Measurements from ENCODE around the gene SLX4. TPM values are rescaled to one million over a fixed set of nuclear protein-coding genes. Genes with fewer than 3 reads are reported as not detected.

Gene SLX4
- total RNA-seq, 8 experiments from 2014 or later = 3.3 to 8.4 (median 5.6) TPM

GRCh38 chr16:3541527-3542155, 69.8 kb downstream of the SLX4 start:
- no peak for ATAC-seq (replicated peaks in 6 of 8)
- WGBS, 10 experiments = 35 to 81% (median 70%) methylated on average over 2 to 6 of the region's 13 CpGs; no CpG with 5 or more reads in 5 of the 10 experiments
- H3K4me1 ChIP-seq (replicated peaks in 1 of 2) = no peaks in the 10 kb centered on the region
- in situ Hi-C loops (cut with MboI; ENCODE audit: low pct_unique_long_range_greater_than_20kb in 2 of 9, low sequenced_read_pairs in 9 of 9, unreplicated experiment in 9 of 9) = no loop called here
- H3K27ac ChIP-seq = no peak overlapping the region
- H3K4me3 ChIP-seq = no peak overlapping the region

GRCh38 chr16:3538222-3538621, 73.2 kb downstream of the SLX4 start:
- in situ Hi-C loops (cut with MboI; ENCODE audit: low pct_unique_long_range_greater_than_20kb in 2 of 9, low sequenced_read_pairs in 9 of 9, unreplicated experiment in 9 of 9) = no loop called here
- no peak overlapping the region for H3K27ac ChIP-seq
- H3K4me3 ChIP-seq = no peak overlapping the region
- WGBS, 10 experiments = 68 to 100% (median 85%) methylated on average over 3 to 4 of the region's 4 CpGs
- H3K4me1 ChIP-seq (replicated peaks in 1 of 2) = no peaks in the 10 kb centered on the region
- ATAC-seq (replicated peaks in 6 of 8) = no peak

GRCh38 chr16:3536851-3537250, 74.6 kb downstream of the SLX4 start:
- ATAC-seq (replicated peaks in 6 of 8) = no peak
- no peak overlapping the region for H3K27ac ChIP-seq
- no peak overlapping the region for H3K4me3 ChIP-seq
- WGBS, 10 experiments = 11 to 100% (median 88%) methylated on average over 1 to 4 of the region's 4 CpGs
- in situ Hi-C loops (cut with MboI; ENCODE audit: low pct_unique_long_range_greater_than_20kb in 2 of 9, low sequenced_read_pairs in 9 of 9, unreplicated experiment in 9 of 9) = no loop called here
- H3K4me1 ChIP-seq (replicated peaks in 1 of 2) = no peaks in the 10 kb centered on the region

- no peaks in the 10 kb centered on the region for H3K4me1 ChIP-seq (replicated peaks in 1 of 2)
- no peak overlapping the region for H3K27ac ChIP-seq
- 30 to 93% (median 74%) methylated on average over 1 to 3 of the region's 3 CpGs; no CpG with 5 or more reads in 2 of the 10 experiments for WGBS, 10 experiments
- in situ Hi-C loops (cut with MboI; ENCODE audit: low pct_unique_long_range_greater_than_20kb in 2 of 9, low sequenced_read_pairs in 9 of 9, unreplicated experiment in 9 of 9) = no loop called here
- H3K4me3 ChIP-seq = no peak overlapping the region
- ATAC-seq (replicated peaks in 6 of 8) = no peak
Observed at GRCh38 chr16:3536271-3536731, 75.1 kb downstream of the SLX4 start.

GRCh38 chr16:3534126-3534525, 77.3 kb downstream of the SLX4 start:
- no peak for ATAC-seq (replicated peaks in 6 of 8)
- no peak overlapping the region for H3K27ac ChIP-seq
- 82 to 100% (median 97%) methylated on average over 1 to 6 of the region's 10 CpGs; no CpG with 5 or more reads in 5 of the 10 experiments for WGBS, 10 experiments
- H3K4me3 ChIP-seq = no peak overlapping the region
- no peaks in the 10 kb centered on the region for H3K4me1 ChIP-seq (replicated peaks in 1 of 2)
- in situ Hi-C loops (cut with MboI; ENCODE audit: low pct_unique_long_range_greater_than_20kb in 2 of 9, low sequenced_read_pairs in 9 of 9, unreplicated experiment in 9 of 9) = no loop called here

- no peak overlapping the region for H3K4me3 ChIP-seq
- 89 to 100% (median 95%) methylated on average over 1 to 11 of the region's 12 CpGs; no CpG with 5 or more reads in 3 of the 10 experiments for WGBS, 10 experiments
- H3K27ac ChIP-seq = no peak overlapping the region
- ATAC-seq (replicated peaks in 6 of 8) = no peak
- H3K4me1 ChIP-seq (replicated peaks in 1 of 2) = no peaks in the 10 kb centered on the region
- in situ Hi-C loops (cut with MboI; ENCODE audit: low pct_unique_long_range_greater_than_20kb in 2 of 9, low sequenced_read_pairs in 9 of 9, unreplicated experiment in 9 of 9) = no loop called here
Observed at GRCh38 chr16:3532741-3533140, 78.7 kb downstream of the SLX4 start.

Other genes with a start within 250 kb of the SLX4 start
- 10 to 100 TPM in 5 of 8 experiments, 1 to 10 TPM in 3; 7.8 to 22.9 (median 13.2) TPM for gene ZSCAN32, start 210.6 kb downstream of the SLX4 start, total RNA-seq
- gene ZNF174, start 210.4 kb downstream of the SLX4 start, total RNA-seq = 10 to 100 TPM in 5 of 8 experiments, 1 to 10 TPM in 3; 8.5 to 17.8 (median 10.7) TPM
- gene ZNF597, start 168.1 kb downstream of the SLX4 start, total RNA-seq = 1 to 10 TPM; 2.0 to 5.1 (median 2.5) TPM
- gene NAA60, start 167.9 kb downstream of the SLX4 start, total RNA-seq = 10 to 100 TPM; 15.1 to 53.4 (median 25.3) TPM
- gene C16orf90, start 116.1 kb downstream of the SLX4 start, total RNA-seq = under 1 TPM in 3 of 8 experiments, not detected in 5; 0.11 to 0.47 (median 0.29) TPM
- 10 to 100 TPM; 18.1 to 39.1 (median 22.1) TPM for gene CLUAP1, start 110.6 kb downstream of the SLX4 start, total RNA-seq
- 1 to 10 TPM in 2 of 8 experiments, under 1 TPM in 6; 0.41 to 1.5 (median 0.62) TPM for gene NLRC3, start 34.2 kb downstream of the SLX4 start, total RNA-seq
- 10 to 100 TPM; 10.3 to 40.8 (median 25.3) TPM for gene DNASE1, start 43.1 kb upstream of the SLX4 start, total RNA-seq
- gene TRAP1, start 105.9 kb upstream of the SLX4 start, total RNA-seq = 100 to 1,000 TPM in 4 of 8 experiments, 10 to 100 TPM in 4; 76.9 to 215 (median 99.6) TPM